Peyer's patch (tissue), 4 donors: ENCODE data around the gene TRAF2. TPM values are rescaled to one million over a fixed set of nuclear protein-coding genes. Genes with fewer than 3 reads are reported as not detected.
"Not testable (repeated sequence)": the region's sequence is repeated elsewhere in the genome, so short reads cannot be mapped to it uniquely, and the experiment has no call there.

ENCODE experiments used
- DNase-seq, 3 donors: peaks; one replicate each; pipeline ENCODE4 v3.0.0-alpha.2; 2017 to 2019
- H3K27ac ChIP-seq, 4 donors: fragments of 200-600 bp; sonication (generic); one replicate each; pipeline ENCODE4 v1.5.1; 2016 to 2019
- H3K27me3 ChIP-seq, 2 donors: fragments of 200-600 bp; sonication (generic); one replicate each; pipeline ENCODE4 v1.5.1; 2019
- H3K36me3 ChIP-seq, 3 donors: fragments of 200-600 bp; sonication (generic); one replicate each; pipeline ENCODE4 v1.5.1; 2016 to 2019
- H3K4me1 ChIP-seq, 4 donors: fragments of 200-600 bp; sonication (generic); one replicate each; pipeline ENCODE4 v1.5.1; 2016 to 2019
- H3K4me3 ChIP-seq, 4 donors: fragments of 200-600 bp; sonication (generic); 1 replicate in 3 of 4; 2 replicates in 1 of 4; pipeline ENCODE4 v1.5.1; 2016 to 2019; ENCODE audit warnings: mild to moderate bottlenecking in 1 of 4
- H3K9me3 ChIP-seq, 4 donors: fragments of 200-600 bp; sonication (generic); one replicate each; pipeline ENCODE4 v1.5.1; 2016 to 2019; ENCODE audit warnings: mild to moderate bottlenecking in 1 of 4
- POLR2A ChIP-seq, 2 donors: fragments of 450-650 bp; IDR thresholded peaks; one replicate each; pipeline ENCODE4 v1.5.1; 2017; ENCODE audit warnings: antibody characterized with exemption in 2 of 2, mild to moderate bottlenecking in 2 of 2, moderate library complexity in 2 of 2
- total RNA-seq, 4 donors: library from RNA; depleted of rRNA; stranded (reverse); fragments of >200 nt; gene quantifications; one replicate each; pipeline ENCODE4 v1.1.0, GENCODE V29; 2016
- TF ChIP-seq, protein P1 (sequence below), 6 experiments: fragments of 450-650 bp in 4 of 6; fragments of 200-600 bp in 2 of 6; sonication (generic) in 1 of 6; IDR thresholded peaks; one replicate each; pipeline ENCODE4 v1.5.1; 2017 to 2019; ENCODE audit warnings: antibody characterized with exemption in 6 of 6, mild to moderate bottlenecking in 3 of 6, moderate library complexity in 1 of 6

Gene TRAF2
- total RNA-seq, 4 donors from 2014 or later = 17.5 to 75.1 (median 22.2) TPM

DNA sequence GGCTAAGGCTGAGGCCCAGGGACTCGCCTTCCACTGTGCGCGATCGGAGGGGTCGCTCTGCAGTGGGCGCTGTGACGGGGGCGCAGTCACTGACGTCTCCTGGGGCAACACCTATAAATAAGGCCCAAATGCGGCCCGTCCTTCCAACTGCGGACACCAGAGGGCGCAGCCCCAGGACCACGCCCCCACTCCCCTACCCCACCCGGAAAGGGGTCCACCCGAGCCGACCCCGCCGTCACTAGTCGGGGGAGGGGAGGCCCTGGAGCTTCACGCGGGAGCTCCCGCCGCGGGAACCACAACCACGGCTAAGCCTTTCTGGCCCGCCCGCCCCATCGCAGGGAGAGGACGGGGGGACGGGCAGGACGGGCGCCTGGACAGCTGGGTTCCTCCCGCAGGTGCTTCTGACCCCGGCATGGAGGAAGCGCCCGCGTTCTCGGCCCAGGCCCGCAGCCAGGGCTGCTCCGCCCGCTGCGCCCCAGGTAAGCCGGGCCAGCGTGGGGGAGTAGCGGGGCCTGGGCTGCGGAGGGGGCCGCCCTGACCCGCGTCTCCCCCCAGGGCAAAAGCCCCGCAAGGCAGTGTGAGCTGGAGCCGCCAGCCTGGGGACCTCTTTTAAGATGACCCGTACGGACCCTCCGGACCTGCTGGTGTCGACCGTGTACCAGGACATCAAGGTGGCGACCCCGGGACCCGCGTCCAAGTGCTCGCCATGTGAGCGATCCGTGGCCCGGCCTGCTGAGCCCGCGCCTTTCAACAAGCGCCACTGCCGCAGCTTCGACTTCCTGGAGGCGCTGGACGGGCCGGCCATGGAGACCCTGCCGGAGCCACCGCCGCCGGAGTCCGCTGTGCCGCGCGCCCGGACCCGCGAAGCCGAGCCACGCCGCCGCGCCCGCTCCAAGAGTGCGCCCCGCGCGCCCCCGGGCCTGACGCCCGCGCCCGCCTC is 42.2 kb upstream of the TRAF2 start:
- DNase-seq = peak in 2 of 3 donors; percentile 57 to 78
- not testable (repeated sequence) for H3K9me3 ChIP-seq
- TF ChIP-seq, protein P1, sequence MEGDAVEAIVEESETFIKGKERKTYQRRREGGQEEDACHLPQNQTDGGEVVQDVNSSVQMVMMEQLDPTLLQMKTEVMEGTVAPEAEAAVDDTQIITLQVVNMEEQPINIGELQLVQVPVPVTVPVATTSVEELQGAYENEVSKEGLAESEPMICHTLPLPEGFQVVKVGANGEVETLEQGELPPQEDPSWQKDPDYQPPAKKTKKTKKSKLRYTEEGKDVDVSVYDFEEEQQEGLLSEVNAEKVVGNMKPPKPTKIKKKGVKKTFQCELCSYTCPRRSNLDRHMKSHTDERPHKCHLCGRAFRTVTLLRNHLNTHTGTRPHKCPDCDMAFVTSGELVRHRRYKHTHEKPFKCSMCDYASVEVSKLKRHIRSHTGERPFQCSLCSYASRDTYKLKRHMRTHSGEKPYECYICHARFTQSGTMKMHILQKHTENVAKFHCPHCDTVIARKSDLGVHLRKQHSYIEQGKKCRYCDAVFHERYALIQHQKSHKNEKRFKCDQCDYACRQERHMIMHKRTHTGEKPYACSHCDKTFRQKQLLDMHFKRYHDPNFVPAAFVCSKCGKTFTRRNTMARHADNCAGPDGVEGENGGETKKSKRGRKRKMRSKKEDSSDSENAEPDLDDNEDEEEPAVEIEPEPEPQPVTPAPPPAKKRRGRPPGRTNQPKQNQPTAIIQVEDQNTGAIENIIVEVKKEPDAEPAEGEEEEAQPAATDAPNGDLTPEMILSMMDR (IDR thresholded peaks at IDR 0.05) = peak; percentile 66 to 88 (median 76)
- Histone ChIP-seq H3K27ac (peak overlapping the region in 1 of 4 donors; percentile 95), H3K4me1 (peaks cover 17 to 65% (median 35%) of the 10 kb centered on the region in 4 donors), H3K36me3 (peaks cover 0 to 15% (median 0%) of the 10 kb centered on the region in 3 donors), H3K27me3 (peaks cover 0 to 16% of the 10 kb centered on the region in 2 donors), H3K4me3 (peak overlapping the region in 3 of 4 donors; percentile 55 to 65 (median 60))

DNA sequence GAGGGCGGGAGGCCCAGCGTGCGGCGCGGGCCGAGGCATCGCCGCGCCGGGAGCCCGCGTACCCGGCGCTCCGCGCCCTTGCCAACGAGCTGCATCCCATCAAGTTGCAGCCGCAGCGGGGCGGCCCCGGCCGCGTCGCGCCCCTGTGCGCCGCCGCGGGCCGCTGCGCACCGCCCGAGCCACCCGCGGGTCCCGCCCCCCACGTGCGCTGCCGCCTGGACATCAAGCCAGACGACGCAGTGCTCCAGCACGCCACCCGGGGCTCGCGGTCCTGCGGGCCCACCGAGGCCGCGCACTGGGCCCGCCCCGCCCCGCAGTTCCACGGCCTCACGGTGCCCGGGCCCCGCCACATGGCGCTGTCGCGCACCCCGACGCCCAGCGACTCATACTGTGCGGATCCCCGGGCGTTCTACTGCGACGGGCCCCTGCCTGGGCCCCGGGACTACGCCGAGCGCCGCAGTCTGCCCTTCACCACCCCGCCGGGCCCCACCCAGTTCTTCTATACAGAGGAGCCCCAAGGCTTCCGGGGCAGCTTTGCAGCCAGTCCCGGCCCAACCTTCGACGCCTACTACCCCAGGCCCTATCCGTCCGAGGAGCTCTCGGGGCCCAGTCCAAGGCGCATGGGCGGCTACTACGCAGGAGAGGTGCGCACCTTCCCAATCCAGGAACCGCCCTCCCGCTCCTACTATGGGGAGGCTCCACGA is 41.4 kb upstream of the TRAF2 start:
- H3K36me3 ChIP-seq = peaks cover 0 to 7% (median 0%) of the 10 kb centered on the region in 3 donors
- peaks cover 0 to 16% of the 10 kb centered on the region in 2 donors for H3K27me3 ChIP-seq
- no peak overlapping the region for H3K27ac ChIP-seq
- peaks cover 20 to 60% (median 37%) of the 10 kb centered on the region in 4 donors for H3K4me1 ChIP-seq
- no peak overlapping the region for H3K4me3 ChIP-seq
- TF ChIP-seq POLR2A (IDR thresholded peaks at IDR 0.05) = no peak
- TF ChIP-seq, protein P1 (IDR thresholded peaks at IDR 0.05) = no peak
- no peaks in the 10 kb centered on the region for H3K9me3 ChIP-seq
- DNase-seq = no peak

DNA sequence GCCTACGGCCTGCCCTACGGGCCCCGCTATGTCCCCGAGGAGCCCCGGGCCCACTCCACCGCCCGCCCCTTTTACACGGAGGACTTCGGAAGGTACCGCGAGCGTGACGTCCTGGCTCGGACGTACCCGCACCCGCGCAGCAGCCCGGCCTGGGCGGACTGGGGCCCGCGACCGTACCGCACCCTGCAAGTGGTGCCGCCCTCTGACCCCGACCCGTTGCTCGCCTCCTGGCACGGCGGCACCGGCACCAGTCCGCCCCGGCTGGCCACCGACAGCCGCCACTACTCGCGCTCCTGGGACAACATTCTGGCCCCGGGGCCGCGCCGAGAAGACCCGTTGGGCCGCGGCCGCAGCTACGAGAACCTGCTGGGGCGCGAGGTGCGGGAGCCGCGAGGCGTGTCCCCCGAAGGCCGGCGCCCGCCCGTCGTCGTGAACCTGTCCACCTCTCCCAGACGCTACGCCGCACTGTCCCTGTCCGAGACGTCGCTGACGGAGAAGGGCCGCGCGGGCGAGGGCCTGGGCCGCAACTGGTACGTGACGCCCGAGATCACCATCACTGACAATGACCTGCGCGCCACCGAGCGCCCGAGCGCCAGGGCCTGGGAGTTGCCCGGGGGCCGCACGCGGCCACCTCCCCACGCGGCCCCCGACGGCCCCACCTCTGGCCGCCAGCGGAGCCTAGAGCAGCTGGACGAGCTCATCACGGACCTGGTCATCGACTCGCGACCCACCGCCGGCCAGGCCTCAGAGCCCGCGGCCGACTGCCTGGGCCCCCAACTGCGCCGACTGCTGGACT is 40.7 kb upstream of the TRAF2 start:
- peaks cover 0 to 7% (median 0%) of the 10 kb centered on the region in 3 donors for H3K36me3 ChIP-seq
- no peaks in the 10 kb centered on the region for H3K9me3 ChIP-seq
- H3K27me3 ChIP-seq = peaks cover 0 to 16% of the 10 kb centered on the region in 2 donors
- no peak overlapping the region for H3K4me3 ChIP-seq
- H3K27ac ChIP-seq = no peak overlapping the region
- peaks cover 22 to 60% (median 41%) of the 10 kb centered on the region in 4 donors for H3K4me1 ChIP-seq
- TF ChIP-seq, protein P1 (IDR thresholded peaks at IDR 0.05) = no peak
- no peak for TF ChIP-seq POLR2A (IDR thresholded peaks at IDR 0.05)
- no peak for DNase-seq

DNA sequence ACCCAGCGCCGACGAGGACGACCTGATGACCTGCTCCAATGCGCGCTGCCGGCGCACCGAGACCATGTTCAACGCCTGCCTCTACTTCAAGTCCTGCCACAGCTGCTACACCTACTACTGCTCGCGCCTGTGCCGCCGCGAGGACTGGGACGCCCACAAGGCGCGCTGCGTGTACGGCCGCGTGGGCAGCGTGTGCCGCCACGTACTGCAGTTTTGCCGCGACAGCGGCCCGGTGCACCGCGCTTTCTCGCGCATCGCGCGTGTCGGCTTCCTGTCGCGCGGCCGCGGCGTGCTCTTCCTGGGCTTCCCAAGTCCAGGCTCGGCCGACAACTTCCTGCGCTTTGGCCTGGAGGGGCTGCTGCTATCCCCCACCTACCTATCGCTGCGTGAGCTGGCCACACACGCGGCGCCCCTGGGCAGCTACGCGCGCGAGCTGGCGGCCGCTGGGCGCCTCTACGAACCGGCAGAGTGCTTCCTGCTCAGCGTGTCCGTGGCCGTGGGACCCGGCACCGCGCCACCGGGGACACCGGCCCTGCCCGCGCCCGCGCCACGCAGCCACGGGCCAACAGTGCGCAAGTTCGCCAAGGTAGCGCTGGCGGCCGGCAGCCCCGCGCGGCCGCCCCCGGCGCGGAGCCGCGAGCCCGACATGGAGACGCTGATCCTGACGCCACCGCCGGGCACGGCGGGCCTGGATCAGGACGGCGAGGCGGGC is 39.8 kb upstream of the TRAF2 start:
- Histone ChIP-seq H3K27ac (peak overlapping the region in 1 of 4 donors; percentile 97), H3K4me1 (peaks cover 22 to 61% (median 41%) of the 10 kb centered on the region in 4 donors), H3K27me3 (peaks cover 0 to 16% of the 10 kb centered on the region in 2 donors)

More for the DNA sequence above, 39.8 kb upstream of the TRAF2 start:
- Histone ChIP-seq H3K36me3 (peaks cover 0 to 11% (median 0%) of the 10 kb centered on the region in 3 donors), H3K9me3 (no peaks in the 10 kb centered on the region), H3K4me3 (peak overlapping the region; percentile 73 to 84 (median 78))
- no peak for DNase-seq
- TF ChIP-seq, protein P1 (IDR thresholded peaks at IDR 0.05) = no peak
- TF ChIP-seq POLR2A (IDR thresholded peaks at IDR 0.05) = no peak
